DMS153 (cell line): ENCODE data around the gene IPO11.

Source experiments
- DNase-seq: peaks from one replicate; lab custom pipeline; 2025; lab: John Stamatoyannopoulos, UW

Gene IPO11

GRCh38 chr5:62412549-62413329 lies at the start of gene IPO11:
TSS of gene IPO11 (plus strand) at chr5:62412763. CDS start at chr5:62437280, 24,517 bp downstream.
- peak; percentile 92 for DNase-seq

DNA sequence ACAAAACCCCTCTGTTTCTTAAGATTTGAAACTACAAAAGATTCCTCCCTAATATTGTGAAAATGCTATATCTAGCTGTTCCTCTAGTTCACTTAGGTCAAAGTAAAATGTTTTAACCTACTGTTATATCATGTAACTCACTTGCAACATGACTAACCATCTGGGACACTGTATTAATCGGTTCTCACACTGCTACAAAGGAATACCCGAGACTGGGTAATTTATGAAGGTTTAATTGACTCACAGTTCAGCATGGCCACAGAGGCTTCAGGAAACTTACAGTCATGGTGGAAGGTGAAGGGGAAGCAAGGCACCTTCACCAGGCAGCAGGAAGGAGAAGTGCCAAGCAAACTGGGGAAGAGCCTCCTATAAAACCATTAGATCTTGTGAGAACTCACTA lies 43.5 kb upstream of the IPO11 start:
- DNase-seq = no peak

- DNase-seq = no peak
Measured at GRCh38 chr5:62371409-62371808, 41.2 kb upstream of the IPO11 start.

DNA sequence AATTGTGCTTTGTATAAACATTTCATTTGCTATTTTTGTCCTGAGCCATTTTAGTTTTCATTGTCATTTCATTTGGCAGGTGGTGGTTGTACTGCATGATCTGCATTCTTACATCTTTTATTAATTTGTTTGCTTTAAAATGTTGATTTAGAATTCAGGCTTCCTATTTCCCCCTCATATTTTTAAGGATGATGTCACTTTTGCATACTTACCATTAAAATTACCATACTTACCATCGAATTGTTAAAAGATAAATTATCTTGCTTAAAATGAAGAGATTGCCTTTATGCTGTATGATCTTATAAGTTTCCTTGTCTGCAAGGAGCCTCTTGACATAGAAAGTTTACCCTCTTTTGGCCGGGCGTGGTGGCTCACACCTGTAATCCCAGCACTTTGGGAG lies 40.0 kb upstream of the IPO11 start:
- DNase-seq = no peak

DNA sequence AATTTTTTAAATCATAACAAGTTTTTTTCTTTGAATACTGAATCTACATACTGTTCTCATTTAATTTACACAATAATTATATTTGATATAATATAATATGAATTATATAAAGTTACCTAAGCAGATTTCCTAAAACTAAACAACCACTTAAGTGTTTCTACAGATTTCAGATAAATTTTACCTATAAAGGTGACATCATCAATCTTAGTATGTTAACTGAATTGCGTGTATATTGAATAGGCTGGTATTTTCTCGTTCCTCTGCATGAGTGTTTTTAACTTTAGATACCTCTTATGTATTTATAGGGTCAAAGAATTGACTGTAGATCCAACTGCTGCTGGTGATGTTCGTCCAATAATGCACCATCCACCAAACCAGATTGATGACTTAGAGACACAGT lies 39.2 kb upstream of the IPO11 start:
- DNase-seq = no peak

DNA sequence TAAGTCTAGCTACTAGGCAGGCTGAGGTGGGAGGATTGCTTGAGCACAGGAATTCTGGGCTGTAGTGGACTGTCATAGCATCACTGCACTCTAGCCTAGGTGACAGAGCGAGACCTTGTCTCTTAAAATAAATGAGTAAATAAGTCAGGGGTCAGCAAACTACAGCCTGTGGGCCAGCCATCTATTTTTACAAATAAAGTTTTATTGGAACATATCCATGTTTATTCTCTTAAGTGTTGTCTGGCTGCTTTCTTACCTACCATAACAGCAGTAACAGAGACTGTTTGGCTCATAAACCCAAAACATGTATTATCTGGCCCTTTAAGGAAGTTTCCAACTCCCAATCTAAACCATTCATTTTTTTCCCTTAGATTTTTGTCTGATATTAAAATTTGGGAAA lies 38.5 kb upstream of the IPO11 start:
- DNase-seq = no peak

- no peak for DNase-seq
Measured at GRCh38 chr5:62375627-62376026, 36.9 kb upstream of the IPO11 start.

- DNase-seq = no peak
Measured at GRCh38 chr5:62376064-62376463, 36.5 kb upstream of the IPO11 start.

DNA sequence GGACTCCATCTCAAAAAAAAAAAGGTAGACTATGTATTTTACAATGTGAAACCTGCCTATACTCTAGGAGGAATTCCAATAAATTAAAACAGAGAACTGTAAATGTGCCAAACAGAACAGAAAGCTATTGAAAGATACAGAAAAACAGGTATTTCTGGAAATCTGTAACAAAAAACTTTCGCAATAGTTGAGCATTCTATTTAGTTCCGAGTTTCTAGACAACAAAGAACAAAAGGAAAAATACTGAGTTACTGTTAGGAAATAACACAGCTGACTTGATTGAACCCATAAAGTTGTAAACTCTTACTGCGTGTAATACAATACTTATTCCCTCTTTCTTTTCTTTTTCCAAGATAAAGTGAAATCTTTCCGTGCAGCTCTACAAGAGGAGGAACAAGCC lies 27.4 kb upstream of the IPO11 start:
- no peak for DNase-seq

DNA sequence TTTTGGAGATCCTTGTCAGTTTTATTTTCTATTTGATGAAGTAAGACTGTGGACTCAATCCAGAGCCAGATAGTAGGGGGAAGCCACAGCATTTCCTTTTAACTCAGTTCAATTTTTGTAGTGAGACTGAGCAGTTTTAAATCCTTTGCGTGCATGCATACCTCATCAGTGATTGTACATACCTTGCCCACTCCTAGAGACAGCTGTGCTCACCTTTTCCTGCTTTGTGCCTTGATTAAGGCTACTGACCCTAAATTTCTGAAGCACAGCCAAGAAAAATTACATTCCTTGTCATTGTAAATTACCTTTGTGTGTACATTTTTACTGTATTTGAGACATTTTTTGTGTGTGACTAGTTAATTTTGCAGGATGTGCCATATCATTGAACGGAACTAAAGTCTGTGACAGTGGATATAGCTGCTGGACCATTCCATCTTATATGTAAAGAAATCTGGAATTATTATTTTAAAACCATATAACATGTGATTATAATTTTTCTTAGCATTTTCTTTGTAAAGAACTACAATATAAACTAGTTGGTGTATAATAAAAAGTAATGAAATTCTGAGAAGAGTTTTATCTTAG lies 26.7 kb upstream of the IPO11 start:
- DNase-seq = no peak

- DNase-seq = no peak
Measured at GRCh38 chr5:62386824-62387223, 25.7 kb upstream of the IPO11 start.

DNA sequence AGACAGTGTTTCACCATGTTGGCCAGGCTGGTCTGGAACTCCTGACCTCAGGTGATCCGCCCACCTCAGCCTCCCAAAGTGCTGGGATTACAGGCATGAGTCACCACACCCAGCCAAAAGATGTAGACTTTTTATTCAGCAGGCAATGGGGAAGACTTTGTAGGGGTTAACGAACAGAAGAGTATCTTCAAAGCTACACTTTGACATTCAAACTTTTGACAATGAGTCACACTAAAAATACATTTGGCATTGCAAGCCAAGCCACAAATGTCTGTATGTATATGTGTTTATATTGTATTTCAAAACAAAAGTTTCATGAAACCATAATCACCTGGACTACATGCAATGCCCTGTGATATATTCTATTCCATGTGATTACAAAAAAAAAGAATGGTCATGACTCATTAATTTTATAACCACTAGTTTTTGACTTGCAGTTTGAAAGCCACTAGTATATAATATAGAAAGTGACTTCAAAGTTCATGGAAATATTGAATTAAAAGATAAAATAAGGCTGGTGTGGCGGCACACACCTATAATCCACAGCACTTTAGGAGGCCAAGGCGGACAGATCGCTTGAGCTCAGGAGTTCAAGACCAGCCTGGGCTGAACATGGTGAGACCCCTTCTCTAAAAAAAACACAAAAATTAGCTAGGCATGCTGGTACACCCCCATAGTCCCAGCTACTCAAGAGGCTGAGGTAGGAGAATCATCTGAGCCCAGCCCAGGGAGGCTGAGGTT lies 17.2 kb upstream of the IPO11 start:
- DNase-seq = no peak

- DNase-seq = peak; percentile 85
Measured at GRCh38 chr5:62403411-62404250, 8.9 kb upstream of the IPO11 start, which contains the start of gene DIMT1. TSS of gene DIMT1 (minus strand) at chr5:62403905. CDS start at chr5:62403772, 133 bp downstream.

GRCh38 chr5:62413711-62414110 lies 1.1 kb downstream of the IPO11 start:
- no peak for DNase-seq

DNA sequence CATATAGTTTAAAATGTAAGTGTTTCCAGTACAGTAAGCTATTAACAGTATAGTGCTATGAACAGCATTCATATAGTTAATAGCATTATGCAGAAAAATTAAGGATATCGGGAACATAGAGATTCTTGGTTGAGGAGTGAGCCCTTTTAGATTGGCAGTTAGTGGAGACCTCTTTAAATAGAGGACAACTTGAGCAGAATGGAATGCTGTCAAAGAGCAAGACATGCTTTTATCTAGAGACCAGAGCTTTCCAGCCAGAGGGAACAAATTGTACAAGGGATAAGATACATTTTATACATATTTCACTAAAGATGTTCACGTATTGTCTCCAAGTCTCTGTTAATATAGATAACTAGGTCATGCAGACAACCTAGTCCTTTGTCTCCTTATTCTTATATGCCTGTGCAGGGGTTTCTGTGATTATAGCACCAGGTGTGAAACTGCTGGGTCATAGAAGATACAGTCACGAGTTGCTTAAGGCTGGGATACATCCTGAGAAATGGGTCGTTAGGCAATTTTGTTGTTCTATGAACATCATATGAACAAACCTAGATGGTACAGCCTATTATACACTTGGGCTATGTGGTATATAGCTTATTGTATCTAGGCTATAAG lies 6.0 kb downstream of the IPO11 start:
- DNase-seq = no peak

- DNase-seq = no peak
Measured at GRCh38 chr5:62419609-62420008, 7.0 kb downstream of the IPO11 start.

DNA sequence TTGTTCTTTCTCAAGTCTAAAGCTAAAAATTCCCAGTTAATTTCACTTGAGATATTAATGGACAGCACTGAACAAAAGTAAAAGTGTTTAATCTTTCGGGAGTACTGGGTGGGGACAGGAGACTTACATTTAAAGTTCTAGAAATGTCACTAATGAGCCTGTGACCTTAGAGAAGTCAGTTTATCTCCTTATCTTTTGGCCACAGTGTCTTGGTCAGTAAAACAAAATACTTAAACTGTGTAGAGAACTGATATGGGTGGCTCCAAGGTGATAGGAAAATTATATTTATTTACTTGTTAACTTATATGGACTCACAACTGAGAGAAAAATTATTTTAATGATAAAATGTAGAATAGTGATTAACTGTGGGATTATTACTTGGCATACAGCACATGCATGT lies 8.9 kb downstream of the IPO11 start:
- DNase-seq = no peak

DNA sequence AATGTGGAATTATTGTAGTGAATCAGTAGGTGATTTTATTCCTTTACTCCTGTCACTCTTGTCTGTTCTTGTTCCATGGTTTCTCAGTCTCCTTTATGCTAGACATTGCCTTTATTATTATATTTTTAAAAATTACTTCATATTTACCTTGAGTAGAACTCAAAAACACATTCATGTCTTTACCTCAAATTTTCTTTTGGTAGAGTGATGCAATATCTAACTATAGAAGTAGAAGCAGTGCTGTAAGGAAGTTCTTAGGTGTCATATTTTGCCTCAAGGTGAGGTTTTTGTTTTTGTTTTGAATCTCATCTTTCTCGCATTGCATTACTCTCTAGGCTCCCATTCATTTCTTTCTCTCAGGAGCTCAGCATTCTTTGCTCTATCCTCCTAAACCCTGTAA lies 12.2 kb downstream of the IPO11 start:
- DNase-seq = no peak

- no peak for DNase-seq
Measured at GRCh38 chr5:62431735-62432620, 19.4 kb downstream of the IPO11 start.

GRCh38 chr5:62432621-62433064 lies 20.1 kb downstream of the IPO11 start:
- DNase-seq = no peak

- no peak for DNase-seq
Measured at GRCh38 chr5:62448528-62448927, 36.0 kb downstream of the IPO11 start.
